DMS53 treated with DMSO at 0.1 percent for 48 hours (cell line): Measurements from ENCODE around the gene MICAL3.
"Not testable (repeated sequence)": the region's sequence is repeated elsewhere in the genome, so short reads cannot be mapped to it uniquely, and the experiment has no call there.

Experiments used
- DNase-seq: peaks from one replicate; lab custom pipeline; 2025; ENCODE audit not compliant: unreplicated experiment; lab: John Stamatoyannopoulos, UW

MICAL3 gene

GRCh38 chr22:18001040-18001893 lies 23.1 kb downstream of the MICAL3 start:
- peak; percentile 88 for DNase-seq

- DNase-seq: no peak
Observed at GRCh38 chr22:18000441-18001039, 23.8 kb downstream of the MICAL3 start.

- DNase-seq: no peak
Observed at GRCh38 chr22:17999851-18000250, 24.5 kb downstream of the MICAL3 start.

DNA sequence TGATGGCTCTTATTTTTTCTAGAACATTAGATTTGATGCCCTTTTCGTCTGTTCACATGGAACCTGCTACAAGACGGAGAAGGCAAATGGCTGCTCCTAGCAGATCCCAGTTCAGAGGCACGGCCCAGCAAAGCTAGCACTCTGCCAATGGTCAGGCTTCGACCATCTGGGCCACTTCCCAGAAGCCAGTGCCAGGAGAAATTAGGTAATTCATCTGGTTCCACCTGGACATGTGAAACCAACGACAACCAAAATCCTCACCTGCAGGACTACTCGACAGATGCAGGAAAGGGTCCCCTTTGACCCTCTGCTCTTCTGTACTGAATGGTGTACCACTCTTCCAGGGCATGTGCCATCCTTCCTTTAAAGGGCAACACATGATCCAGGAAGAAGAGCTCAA lies 25.4 kb downstream of the MICAL3 start:
- DNase-seq: no peak

GRCh38 chr22:17997456-17997855 lies 26.9 kb downstream of the MICAL3 start:
- DNase-seq: no peak

DNA sequence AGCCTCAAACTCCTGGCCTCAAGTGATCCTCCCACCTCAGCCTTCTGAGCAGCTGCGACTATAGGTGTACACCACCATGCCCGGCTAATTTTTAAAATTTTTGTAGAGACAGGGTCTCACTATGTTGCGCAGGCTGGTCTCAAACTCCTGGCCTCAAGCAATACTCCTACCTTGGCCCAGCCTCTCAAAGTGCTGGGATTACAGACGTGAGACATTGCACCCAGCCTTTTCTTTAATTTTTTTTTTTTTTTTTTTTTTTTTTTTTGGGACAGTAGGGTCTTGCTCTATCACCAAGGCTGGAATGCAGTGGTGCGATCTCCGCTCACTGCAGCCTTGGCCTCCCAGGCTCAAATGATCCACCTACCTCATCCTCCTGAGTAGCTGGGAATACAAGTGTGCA lies 29.1 kb downstream of the MICAL3 start:
- not testable (repeated sequence) for DNase-seq

- DNase-seq: no peak
Observed at GRCh38 chr22:17994424-17995108, 29.8 kb downstream of the MICAL3 start.

- DNase-seq: not testable (repeated sequence)
Observed at GRCh38 chr22:17992976-17993375, 31.4 kb downstream of the MICAL3 start.

DNA sequence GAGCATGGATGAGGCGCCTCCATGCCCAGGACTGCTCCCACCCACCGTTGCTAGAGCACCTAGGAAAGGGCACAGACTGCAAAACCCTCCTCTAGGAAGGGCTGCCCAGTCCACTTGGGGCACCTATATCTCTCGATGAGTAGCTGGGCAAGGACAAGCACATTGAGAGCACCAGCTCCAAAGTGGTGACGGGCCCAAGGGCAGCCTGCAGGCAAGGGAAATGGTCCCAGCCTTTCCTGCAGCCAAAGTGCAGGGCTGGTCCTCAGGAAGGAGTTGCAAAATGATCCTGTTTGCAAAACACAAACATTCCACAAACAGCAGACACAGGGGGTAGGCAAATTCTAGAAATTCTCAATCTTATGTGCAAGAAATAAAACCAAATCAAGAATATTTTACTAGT lies 32.4 kb downstream of the MICAL3 start:
- DNase-seq: not testable (repeated sequence)

DNA sequence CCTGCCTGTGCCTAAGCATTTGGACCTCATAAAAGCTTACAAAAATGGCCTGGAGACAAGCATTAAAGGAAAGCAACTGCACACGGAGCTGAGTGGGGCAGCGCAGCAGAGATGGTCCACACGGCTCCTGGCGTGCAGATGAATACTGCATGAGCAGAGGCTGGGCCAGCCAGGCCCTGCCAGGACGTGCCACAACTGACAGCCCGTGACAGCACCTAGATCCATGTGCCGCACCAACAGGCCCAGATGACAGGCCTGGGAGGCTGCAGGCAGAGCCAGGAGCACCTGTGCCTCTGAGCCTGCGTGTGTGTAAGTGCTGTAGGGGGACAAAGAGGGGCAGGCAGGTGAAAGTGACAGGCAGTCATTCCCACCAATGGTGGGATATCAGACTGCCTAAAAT lies 33.4 kb downstream of the MICAL3 start:
- no peak for DNase-seq

DNA sequence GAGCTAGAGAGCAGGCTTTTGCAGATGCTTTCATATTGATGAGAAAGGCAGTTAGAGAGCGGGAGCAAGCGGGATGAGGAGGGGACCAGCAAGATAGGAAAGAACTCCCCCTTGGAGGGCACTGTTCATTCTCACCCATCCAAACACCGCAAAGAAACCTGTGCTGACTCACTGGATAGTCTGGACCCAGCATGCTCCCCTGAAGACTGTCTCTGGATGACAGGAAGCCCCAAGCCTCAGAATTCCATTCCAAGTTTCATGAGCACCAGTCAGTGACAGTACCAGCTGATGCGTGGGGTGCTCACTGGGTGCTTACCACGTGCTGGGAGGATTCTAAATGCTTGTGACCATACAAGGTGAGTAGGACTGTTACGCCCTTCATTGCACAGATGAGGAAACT lies 34.2 kb downstream of the MICAL3 start:
- no peak for DNase-seq

- DNase-seq: no peak
Observed at GRCh38 chr22:17988800-17989513, 35.4 kb downstream of the MICAL3 start.

- DNase-seq: no peak
Observed at GRCh38 chr22:17985606-17986005, 38.8 kb downstream of the MICAL3 start.

GRCh38 chr22:17985071-17985470 lies 39.3 kb downstream of the MICAL3 start:
- not testable (repeated sequence) for DNase-seq

DNA sequence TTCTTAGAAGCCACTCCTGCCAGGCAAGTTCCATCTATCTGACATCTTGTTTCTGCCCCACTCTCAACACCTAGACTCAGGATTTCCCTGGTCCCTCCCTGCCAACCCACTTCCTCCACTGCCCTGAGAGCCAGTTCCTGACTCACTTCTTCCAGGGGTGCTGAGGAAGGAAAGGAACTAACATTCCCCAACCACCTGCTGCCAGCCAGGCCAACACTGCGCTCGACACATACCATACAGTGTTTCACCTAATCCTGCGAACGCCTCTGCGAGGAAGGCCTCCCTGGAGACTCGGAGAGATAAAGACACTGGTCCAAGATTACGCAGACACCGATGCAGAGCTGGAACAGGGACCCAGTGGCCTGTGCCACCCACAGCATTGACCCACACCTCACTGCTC lies 40.2 kb downstream of the MICAL3 start:
- no peak for DNase-seq

GRCh38 chr22:17982572-17983141 lies 41.7 kb downstream of the MICAL3 start:
- no peak for DNase-seq

GRCh38 chr22:17981497-17981896 lies 42.9 kb downstream of the MICAL3 start:
- DNase-seq: no peak

GRCh38 chr22:17980638-17981051 lies 43.7 kb downstream of the MICAL3 start:
- DNase-seq: no peak

DNA sequence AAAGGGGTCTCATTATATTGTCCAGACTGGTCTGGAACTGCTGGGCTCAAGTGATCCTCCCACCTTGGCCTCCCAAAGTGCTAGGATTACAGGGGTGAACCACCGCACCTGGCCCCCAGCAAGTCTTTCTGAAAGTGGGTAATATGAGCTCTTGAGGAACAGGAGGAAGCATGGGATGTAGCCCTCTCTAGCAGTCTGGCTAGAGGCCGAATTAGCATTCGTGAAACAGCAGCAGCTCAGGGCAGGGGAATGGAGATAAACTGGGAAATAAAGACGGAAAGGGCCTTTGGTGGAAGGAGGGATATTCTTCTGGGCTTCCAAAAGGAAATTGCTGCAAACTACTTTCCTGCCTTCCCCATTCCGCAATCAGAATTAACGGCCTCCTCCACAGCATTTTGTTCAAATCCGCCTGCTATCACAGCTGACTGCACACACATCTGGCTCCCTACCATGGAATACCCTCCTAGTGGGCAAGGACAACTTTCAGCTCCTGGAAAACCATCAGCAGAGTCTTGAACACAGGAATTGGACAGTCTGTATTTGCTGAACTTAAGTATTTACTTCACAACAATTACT lies 44.3 kb downstream of the MICAL3 start:
- DNase-seq: no peak

DNA sequence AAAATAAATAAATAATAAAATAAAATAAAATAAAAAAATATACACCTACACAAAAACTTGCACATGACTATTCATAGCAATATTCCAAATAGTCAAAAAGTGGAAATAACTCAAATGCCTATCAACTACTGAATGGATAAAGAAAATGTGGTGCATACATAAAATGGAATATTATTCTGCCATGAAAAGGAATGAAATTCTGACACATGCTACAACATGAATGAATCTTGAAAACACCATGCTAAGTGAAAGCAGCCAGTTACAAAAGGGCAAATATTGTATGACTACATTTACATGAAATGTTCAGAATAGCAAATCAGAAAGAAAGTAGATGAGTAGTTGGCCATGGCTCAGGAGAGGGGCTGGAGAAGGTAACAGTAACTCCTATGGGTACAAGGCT lies 46.3 kb downstream of the MICAL3 start:
- no peak for DNase-seq

GRCh38 chr22:17977371-17977770 lies 47.0 kb downstream of the MICAL3 start:
- no peak for DNase-seq
